ENCODE results near the gene MEX3C. TPM values are rescaled to one million over a fixed set of nuclear protein-coding genes. Genes with fewer than 3 reads are reported as not detected.

The MEX3C gene
- 39.5 and 40.8 TPM in 2 replicates for total RNA-seq

DNA sequence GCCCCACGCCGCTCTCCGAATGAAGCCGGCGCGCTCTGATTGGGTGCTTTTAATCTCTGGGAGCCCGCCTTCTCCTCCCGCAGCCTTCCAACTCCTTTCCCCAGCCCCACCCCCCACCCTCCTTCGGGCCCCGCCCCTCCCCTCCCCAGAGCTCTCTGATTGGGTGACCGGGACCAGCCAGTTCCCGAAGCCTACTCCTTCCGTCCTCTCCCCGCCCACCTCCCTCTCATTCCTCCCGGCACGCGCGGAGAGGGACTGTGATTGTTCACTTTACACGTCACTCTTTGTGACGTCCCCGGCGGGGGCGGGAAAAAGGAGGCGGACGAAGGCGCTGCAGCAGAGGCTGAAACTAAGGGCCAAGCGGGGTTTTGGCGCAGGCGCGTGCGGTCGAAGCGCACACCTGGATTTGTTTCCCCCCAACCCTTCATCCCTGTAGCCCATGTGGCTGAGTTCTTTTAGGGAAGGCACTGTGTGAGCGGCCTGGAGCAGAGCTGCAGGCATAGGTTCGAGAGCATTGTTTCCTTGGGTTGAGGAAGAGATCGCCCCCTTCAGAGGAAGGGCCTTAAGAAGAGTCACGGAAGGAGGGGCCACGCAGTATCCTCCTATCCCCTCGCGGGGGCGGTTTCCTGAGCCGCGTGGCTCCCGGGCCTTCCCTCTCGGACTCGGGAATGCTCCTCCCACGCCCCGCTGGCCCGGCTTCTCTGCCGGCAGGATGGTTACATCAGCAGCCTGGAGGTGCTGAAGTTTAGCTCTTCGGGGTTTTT is at the start of gene MEX3C:
MEX3C (minus strand) TSS at position 21 of the 764 bp plus-strand sequence. CDS start 361 bp downstream, outside the sequence.
- DNase-seq (ENCODE audit: low read depth, low spot score) = peak; percentile 95

DNA sequence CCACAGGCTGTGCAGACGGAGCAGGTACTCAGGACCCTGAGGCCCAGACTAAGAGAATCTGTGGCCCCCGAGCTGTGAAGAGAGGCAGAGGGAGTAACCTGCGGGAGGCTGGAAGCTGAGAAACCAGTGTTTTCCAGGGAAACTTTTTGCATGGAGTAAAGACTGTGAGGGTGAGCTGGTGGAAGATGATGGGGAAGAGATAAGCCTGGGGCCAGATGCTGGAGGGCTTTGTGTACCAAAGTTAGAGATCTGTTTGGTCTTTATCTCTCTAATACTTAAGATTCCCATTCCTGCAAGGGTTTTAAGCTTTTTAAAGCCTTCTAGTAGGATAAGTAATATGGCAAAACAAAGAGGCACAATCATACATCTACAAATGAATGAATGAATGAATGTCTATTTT is 43.7 kb upstream of the MEX3C start:
- no peak for DNase-seq (ENCODE audit: low read depth, low spot score)

DNA sequence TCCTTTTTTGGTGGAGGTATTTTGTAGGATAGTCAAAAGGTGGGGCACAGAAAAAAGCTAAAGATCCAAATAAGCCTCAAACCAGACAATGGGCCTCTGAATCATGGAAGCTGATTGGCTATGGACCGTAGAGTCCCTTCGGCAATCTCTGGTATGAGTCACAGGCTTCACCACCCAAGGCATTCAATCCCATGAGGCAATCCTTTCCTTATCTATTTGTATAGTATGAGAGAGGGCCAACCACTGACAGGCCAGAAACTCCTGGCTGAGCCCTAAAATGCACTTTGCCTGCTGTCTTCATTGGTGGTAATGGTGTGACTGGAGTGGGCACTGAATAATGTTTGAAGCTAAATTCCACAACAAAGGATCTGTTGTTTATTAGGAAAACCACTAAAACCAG is 38.7 kb upstream of the MEX3C start:
- DNase-seq (ENCODE audit: low read depth, low spot score) = no peak

GRCh38 chr18:51235009-51235789 is 37.7 kb upstream of the MEX3C start:
- no peak for DNase-seq (ENCODE audit: low read depth, low spot score)

GRCh38 chr18:51234117-51235008 is 36.9 kb upstream of the MEX3C start:
- no peak for DNase-seq (ENCODE audit: low read depth, low spot score)

DNA sequence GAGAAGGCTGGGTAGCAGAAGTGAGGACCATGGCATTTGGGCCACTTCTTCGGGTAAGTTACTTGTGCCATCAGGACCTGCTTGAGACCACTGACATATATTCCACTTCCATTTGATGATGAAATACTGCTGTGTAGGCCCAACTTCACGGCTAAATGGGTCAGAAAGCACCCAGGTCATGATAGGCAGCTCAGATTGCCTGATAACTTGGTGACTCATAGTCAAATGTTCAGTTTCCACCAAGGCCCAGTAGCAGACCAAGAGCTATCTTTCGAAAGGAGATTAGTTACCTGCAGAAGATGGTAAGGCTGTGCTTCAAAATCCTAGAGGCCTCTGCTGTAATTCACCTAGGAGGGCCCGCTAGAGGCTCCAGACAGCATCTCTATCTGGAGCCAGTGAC is 31.8 kb upstream of the MEX3C start:
- DNase-seq (ENCODE audit: low read depth, low spot score) = no peak

GRCh38 chr18:51227660-51228059 is 30.2 kb upstream of the MEX3C start:
- DNase-seq (ENCODE audit: low read depth, low spot score) = no peak

DNA sequence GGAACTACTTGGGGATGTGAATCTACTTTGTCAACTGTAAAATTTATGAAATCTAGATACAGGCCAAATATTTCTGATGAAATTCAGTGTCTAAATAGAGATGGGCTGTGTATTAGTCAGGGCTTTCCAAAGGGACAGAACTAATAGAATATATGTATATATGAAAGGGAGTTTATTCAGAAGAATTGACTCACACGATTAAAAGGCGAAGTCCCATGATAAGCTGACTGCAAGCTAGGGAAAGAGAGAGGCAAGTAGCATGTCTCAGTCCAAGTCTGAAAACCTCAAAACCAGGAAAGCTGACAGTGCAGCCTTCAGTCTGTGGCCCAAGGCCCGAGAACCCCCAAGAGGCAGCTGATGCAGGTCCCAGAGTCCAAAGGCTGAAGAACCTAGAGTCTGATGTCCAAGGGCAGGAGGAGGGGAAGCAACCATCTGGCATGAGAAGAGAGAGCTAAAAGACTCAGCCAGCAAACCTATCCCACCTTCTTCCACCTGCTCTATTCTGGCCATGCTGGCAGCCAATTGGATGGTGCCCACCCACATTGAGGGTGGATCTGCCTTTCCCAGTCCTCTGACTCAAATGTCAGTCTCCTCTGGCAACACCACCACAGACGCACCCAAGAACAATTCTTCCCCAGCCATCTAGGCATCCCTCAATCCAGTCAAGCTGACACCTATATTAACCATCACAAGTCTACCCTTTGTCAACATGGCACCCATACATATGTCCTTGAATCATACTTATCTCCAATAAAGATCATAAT is 29.3 kb upstream of the MEX3C start:
- no peak for DNase-seq (ENCODE audit: low read depth, low spot score)

- DNase-seq (ENCODE audit: low read depth, low spot score) = no peak
Measured at GRCh38 chr18:51226068-51226467, 28.6 kb upstream of the MEX3C start.

DNA sequence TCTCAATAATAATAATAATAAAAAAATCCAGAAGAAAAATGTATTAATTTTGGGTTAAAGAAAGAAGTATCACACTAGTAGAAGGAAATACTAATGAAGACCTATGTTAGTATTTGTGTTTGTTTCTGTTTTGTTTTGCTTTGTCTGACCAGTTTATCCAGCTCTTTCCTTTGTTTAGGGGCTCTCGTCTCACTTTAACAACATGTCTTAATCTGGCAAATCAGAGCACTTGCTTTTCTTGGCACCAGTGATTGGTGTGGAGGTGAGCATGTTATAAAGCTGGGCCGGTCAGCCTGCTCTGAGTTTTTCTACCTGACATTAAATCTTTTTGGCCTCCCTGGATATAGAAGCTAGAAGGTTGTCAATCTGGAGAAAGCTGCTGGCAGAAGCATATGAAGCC is 15.1 kb upstream of the MEX3C start:
- no peak for DNase-seq (ENCODE audit: low read depth, low spot score)

DNA sequence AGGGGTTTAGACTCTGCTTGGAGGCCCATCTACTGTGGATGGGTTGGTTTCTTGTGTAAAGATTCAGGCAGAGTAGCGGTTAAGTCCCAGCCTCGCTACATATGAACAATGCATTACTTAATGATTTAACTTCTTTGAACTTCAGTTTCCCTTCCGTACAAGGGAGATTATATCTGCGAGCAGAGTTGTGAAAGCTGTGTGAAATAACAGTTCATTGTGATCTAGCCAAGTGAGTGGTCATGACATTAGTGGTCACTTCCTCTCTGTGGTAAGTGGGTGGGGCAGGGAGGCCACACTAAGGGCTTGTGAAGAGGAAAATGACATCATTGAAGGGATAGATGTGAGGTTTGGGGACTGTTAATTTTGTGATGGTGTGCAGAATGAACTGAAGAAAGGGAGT is 14.1 kb upstream of the MEX3C start:
- peak; percentile 44 for DNase-seq (ENCODE audit: low read depth, low spot score)

GRCh38 chr18:51196811-51197660 is 445 bp downstream of the MEX3C start:
- DNase-seq (ENCODE audit: low read depth, low spot score) = no peak

DNA sequence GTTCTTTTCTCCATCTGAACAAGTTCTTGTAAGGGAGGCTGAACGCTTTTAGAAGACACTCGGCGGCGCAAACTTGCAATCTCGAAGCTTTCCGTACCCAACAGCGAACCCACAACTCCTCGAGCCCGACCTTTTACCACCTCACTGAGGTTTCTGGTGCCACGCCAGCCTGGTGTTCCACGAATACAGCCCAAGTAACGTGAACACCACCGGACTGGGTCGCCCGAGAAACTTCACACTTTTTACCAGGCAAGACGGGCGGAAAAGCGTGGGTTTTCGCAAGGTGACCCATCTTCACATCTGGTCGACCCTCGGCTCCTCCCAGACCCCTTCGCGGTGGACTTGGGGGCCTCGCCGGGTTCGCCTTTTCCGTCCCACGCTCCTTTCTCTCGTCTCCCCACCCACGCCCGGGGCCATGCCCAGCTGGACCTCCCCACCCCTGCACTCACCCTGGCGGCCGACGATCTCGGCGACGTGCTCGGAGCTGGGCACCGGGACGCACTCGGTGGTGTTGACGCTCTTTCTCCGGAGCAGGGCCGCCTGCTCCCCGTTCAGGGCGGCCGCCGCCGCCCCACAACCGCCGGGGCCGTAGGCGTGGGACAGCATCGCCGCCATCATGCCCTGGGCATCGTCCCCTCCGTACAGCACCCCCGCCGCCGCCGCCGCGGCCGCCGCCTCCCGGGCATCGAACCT is 1.2 kb downstream of the MEX3C start:
- DNase-seq (ENCODE audit: low read depth, low spot score) = no peak

GRCh38 chr18:51195451-51196117 is 1.9 kb downstream of the MEX3C start:
- peak; percentile 24 for DNase-seq (ENCODE audit: low read depth, low spot score)

DNA sequence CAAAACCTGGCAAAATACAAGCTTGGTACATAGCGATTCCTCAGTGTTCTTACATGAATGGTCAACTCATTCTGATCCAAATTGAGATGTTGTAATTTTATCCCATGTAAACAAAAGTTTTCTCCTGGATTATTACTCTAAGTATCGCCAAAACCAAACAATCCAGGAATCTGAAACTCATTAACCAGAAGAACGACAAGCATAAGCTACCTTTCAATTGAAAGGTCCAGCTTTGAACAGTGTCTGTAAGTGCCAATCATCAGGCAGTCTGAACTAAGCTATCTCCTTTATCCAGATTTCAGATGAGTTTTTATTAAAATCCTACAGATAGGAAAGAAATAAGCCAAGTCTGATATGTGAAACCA is 2.4 kb downstream of the MEX3C start:
- DNase-seq (ENCODE audit: low read depth, low spot score) = no peak

DNA sequence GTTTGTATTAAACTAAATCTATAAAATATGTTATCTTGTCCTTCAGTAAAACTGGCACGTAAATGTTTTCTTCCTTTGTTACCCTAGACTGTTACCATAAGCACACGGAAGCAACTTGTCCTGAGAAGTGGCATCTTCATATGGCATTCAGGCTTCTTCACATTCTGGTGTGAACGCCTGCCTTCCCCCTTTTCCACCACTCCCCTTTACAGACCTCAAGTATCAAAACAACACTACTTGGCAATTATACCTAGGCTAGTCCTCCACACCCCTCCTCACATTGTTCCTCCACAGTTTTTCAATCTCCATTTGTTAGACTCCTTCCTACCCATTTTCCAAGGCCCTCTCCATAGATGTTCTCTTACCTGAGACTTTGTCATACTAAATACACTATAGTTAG is 2.9 kb downstream of the MEX3C start:
- DNase-seq (ENCODE audit: low read depth, low spot score) = no peak

DNA sequence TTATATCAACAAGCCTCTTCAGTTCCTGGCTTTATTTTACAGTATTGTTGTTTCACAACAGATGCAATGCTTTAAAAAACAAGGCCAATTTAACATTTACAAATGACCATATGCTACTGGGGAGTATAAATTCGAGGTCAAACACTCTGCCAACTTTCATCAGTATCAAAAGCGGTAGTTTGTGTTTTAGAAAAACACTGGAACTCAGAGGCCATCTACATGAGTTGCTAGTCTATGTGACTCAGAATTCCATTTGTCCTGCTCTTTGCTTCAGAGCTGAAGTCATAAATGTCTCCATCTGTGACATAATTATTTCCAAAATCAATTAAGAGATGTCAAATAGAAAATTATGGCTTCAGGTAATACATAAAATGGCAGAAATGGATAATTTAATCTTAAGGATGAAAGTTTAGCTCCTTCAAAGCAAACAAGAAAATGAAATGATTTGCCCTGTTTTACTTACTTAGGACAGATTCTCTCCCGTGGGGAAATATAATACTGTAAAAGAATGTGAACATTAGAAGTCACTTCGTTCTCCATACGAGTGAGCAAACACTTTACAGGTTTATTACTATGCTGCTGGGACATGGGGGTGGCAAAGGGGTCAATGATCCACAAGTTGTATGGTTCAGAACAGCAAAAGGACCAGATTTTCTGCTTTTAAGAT is 3.7 kb downstream of the MEX3C start:
- no peak for DNase-seq (ENCODE audit: low read depth, low spot score)

- no peak for DNase-seq (ENCODE audit: low read depth, low spot score)
Measured at GRCh38 chr18:51192696-51193095, 4.8 kb downstream of the MEX3C start.
